Thoracic aorta (tissue), 2 donors: ENCODE results near the gene SASS6. TPM values are rescaled to one million over a fixed set of nuclear protein-coding genes. Genes with fewer than 3 reads are reported as not detected.
A peak's percentile ranks its signal among the peaks of the same experiment; 100 is the strongest.

Experiments used
- ATAC-seq: fragments of 150-250 bp; one replicate; pipeline ENCODE4 v1.8.0; 2017; ENCODE audit warnings: low read depth; ENCODE audit not compliant: insufficient number of reproducible peaks, low FRiP score
- DNase-seq: peaks from one replicate; pipeline ENCODE4 v3.0.0-alpha.2; 2020; ENCODE audit warnings: low spot score
- H3K27ac ChIP-seq, 2 donors: fragments of 200-600 bp; sonication (generic); 1 replicate in 1 of 2; 2 replicates in 1 of 2; pipeline ENCODE4 v1.5.1; 2016; ENCODE audit warnings: mild to moderate bottlenecking in 2 of 2, moderate library complexity in 2 of 2
- H3K27me3 ChIP-seq: fragments of 200-600 bp; sonication (generic); replicated peaks from 2 replicates; pipeline ENCODE4 v1.6.0; 2016; ENCODE audit warnings: mild to moderate bottlenecking; ENCODE audit not compliant: insufficient read depth
- H3K36me3 ChIP-seq: fragments of 200-600 bp; sonication (generic); one replicate; pipeline ENCODE4 v1.5.1; 2016
- H3K4me1 ChIP-seq, 2 donors: fragments of 200-600 bp; sonication (generic); 1 replicate in 1 of 2; 2 replicates in 1 of 2; pipeline versions ENCODE4 v1.5.1 to v1.6.0; 2016; ENCODE audit warnings: low read depth in 2 of 2, mild to moderate bottlenecking in 1 of 2; ENCODE audit not compliant: control insufficient read depth in 1 of 2
- H3K4me3 ChIP-seq: fragments of 200-600 bp; sonication (generic); 2 replicates; pipeline ENCODE4 v1.5.1; 2016; ENCODE audit warnings: mild to moderate bottlenecking
- H3K9me3 ChIP-seq: fragments of 200-600 bp; sonication (generic); 2 replicates; pipeline ENCODE4 v1.5.1; 2016
- total RNA-seq, 2 donors: library from RNA; depleted of rRNA; stranded (reverse); fragments of >200 nt; gene quantifications; one replicate each; pipeline versions ENCODE4 v1.1.0 to v1.2.3, GENCODE V29; 2016
- TF ChIP-seq, protein P1 (sequence below): fragments of 200-600 bp; sonication (generic); IDR thresholded peaks from one replicate; pipeline ENCODE4 v1.5.1; 2019; ENCODE audit warnings: antibody characterized with exemption

Gene SASS6
- total RNA-seq, 2 donors from 2014 or later: 2.4 to 3.2 TPM

GRCh38 chr1:100134872-100135271 lies 2.1 kb upstream of the SASS6 start:
- TF ChIP-seq, protein P1, sequence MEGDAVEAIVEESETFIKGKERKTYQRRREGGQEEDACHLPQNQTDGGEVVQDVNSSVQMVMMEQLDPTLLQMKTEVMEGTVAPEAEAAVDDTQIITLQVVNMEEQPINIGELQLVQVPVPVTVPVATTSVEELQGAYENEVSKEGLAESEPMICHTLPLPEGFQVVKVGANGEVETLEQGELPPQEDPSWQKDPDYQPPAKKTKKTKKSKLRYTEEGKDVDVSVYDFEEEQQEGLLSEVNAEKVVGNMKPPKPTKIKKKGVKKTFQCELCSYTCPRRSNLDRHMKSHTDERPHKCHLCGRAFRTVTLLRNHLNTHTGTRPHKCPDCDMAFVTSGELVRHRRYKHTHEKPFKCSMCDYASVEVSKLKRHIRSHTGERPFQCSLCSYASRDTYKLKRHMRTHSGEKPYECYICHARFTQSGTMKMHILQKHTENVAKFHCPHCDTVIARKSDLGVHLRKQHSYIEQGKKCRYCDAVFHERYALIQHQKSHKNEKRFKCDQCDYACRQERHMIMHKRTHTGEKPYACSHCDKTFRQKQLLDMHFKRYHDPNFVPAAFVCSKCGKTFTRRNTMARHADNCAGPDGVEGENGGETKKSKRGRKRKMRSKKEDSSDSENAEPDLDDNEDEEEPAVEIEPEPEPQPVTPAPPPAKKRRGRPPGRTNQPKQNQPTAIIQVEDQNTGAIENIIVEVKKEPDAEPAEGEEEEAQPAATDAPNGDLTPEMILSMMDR: no peak
- H3K4me3 ChIP-seq: no peak overlapping the region
- H3K27me3 ChIP-seq: no peaks in the 10 kb centered on the region
- no peak overlapping the region for H3K27ac ChIP-seq
- DNase-seq (no peak), ATAC-seq (no peak)
- H3K4me1 ChIP-seq: peaks cover 13 to 20% of the 10 kb centered on the region in 2 donors
- H3K9me3 ChIP-seq: no peaks in the 10 kb centered on the region
- H3K36me3 ChIP-seq: peaks cover 9% of the 10 kb centered on the region

DNA sequence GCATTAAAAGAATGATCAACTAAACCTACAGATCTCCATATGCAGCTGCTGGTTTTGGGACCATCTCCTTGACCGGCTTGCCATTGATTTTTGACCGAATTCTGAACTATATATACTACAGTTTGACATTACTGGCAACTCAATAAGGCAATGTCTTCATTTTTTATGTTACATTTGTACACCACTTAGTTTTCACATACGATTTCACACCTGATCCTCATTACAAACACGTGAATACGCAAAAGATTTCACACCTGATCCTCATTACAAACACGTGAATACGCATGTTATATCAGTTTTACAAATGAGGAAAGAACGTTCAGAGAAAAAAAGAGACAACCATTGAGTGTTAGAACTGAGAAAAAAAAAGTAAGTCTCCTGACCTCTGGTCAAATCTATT lies 1.1 kb downstream of the SASS6 start:
- Histone ChIP-seq H3K27me3 (no peaks in the 10 kb centered on the region), H3K4me1 (peaks cover 13 to 20% of the 10 kb centered on the region in 2 donors), H3K9me3 (no peaks in the 10 kb centered on the region), H3K4me3 (peak overlapping the region; percentile 86), H3K27ac (no peak overlapping the region), H3K36me3 (no peaks in the 10 kb centered on the region)
- DNase-seq: no peak
- TF ChIP-seq, protein P1: no peak
- ATAC-seq: no peak

- H3K27ac ChIP-seq: no peak overlapping the region
- ATAC-seq (no peak), DNase-seq (no peak)
- H3K9me3 ChIP-seq: no peaks in the 10 kb centered on the region
- no peaks in the 10 kb centered on the region for H3K36me3 ChIP-seq
- H3K4me1 ChIP-seq: peaks cover 13 to 20% of the 10 kb centered on the region in 2 donors
- H3K4me3 ChIP-seq: no peak overlapping the region
- TF ChIP-seq, protein P1: no peak
- no peaks in the 10 kb centered on the region for H3K27me3 ChIP-seq
These were observed 2.1 kb downstream of the SASS6 start for GRCh38 chr1:100130552-100131077.

DNA sequence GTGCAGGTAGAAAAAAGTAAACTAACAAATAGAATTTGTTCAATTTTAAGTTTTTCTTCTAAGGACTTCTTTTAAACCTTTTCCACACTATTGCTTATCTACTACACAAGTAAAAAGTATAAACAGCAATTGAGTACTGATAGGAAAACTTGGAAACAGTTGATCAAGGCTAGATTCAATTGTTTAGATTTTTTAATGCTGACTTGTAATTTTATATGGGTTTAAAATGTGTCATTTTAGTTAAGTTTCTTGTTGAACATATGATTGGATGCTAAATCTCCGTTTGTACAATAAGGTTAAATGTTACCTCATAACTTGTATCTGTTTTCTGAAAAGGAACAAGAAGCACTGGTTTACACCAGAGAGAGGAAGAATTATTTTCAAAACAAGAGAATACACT lies 5.5 kb downstream of the SASS6 start:
- no peaks in the 10 kb centered on the region for H3K9me3 ChIP-seq
- H3K4me1 ChIP-seq: peaks cover 4 to 7% of the 10 kb centered on the region in 2 donors
- TF ChIP-seq, protein P1: no peak
- DNase-seq (no peak), ATAC-seq (no peak)
- H3K36me3 ChIP-seq: no peaks in the 10 kb centered on the region
- no peaks in the 10 kb centered on the region for H3K27me3 ChIP-seq
- H3K27ac ChIP-seq: no peak overlapping the region
- no peak overlapping the region for H3K4me3 ChIP-seq

GRCh38 chr1:100122177-100122576 lies 10.6 kb downstream of the SASS6 start:
- ATAC-seq (no peak), DNase-seq (no peak)
- no peak overlapping the region for H3K4me3 ChIP-seq
- TF ChIP-seq, protein P1: no peak
- peaks cover 9% of the 10 kb centered on the region for H3K36me3 ChIP-seq
- H3K27ac ChIP-seq: no peak overlapping the region
- no peaks in the 10 kb centered on the region for H3K9me3 ChIP-seq
- no peaks in the 10 kb centered on the region for H3K27me3 ChIP-seq
- H3K4me1 ChIP-seq: no peaks in the 10 kb centered on the region
